CD4-positive, alpha-beta T cell treated with Interleukin-1 beta for 1 hour (primary cell): ENCODE results near the gene TPBGL.
A peak's percentile ranks its signal among the peaks of the same experiment; 100 is the strongest.

Source experiments
- DNase-seq, 2 donors: peaks; one replicate each; pipeline ENCODE4 v3.0.0-alpha.2; 2020 to 2022

The TPBGL gene

DNA sequence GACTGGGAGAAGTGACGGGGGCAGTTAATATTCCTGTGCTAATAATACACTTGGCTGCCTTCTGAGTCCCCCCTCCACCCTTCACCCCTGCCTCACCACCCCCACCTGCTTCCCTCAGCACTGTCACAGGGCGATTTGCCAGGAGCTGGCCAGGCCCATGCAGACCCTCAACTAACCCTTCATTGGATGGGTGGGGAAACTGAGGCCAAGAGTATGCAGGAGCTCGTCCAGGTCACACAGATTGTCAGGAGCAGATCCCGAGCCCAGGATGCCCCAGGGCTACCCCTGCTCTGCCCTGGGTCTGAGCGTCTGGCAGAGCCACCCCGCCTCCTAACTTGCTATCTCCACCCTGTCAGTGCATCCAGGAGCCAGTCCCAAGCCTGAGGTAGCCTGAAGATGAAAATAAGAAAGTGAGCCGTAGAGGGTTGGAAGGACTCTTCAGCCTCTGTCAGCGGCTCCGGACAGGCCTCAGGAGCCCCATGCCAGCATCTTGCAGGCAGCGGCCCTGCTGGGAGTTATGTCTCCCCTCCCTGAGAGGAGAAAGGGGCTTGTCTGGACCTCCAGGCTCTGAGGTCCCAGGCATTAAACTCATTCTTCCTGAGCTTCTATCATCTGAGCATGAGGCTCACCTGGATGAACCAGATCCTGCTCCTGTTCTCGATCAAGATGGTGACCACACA is 6.2 kb downstream of the TPBGL start:
- DNase-seq: no peak

- no peak for DNase-seq
Observed at GRCh38 chr11:75248924-75249256, 8.3 kb downstream of the TPBGL start.

- DNase-seq: no peak
Observed at GRCh38 chr11:75249704-75250103, 9.1 kb downstream of the TPBGL start.

DNA sequence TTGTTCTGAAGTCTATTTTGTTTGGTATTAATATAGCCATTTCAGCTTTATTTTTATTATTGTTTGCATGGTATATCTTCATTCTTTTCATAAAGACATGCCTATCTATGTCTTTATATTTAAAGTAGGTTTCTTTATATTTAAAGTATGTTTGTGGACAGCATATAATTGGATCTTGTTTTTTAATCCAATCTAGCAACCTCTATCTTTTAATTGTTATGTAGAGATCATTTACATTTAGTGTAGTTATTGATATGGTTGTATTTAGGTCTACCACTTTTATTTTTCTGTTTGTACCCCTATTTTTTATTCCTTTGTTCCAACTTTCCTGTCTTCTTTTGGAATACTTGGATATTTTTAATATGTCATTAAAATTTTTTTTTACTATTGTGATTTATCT is 13.8 kb downstream of the TPBGL start:
- no peak for DNase-seq

GRCh38 chr11:75260396-75261170 is 20.0 kb downstream of the TPBGL start:
- DNase-seq: no peak

- DNase-seq: no peak
Observed at GRCh38 chr11:75261902-75262361, 21.4 kb downstream of the TPBGL start.

- no peak for DNase-seq
Observed at GRCh38 chr11:75262436-75262835, 21.9 kb downstream of the TPBGL start.

DNA sequence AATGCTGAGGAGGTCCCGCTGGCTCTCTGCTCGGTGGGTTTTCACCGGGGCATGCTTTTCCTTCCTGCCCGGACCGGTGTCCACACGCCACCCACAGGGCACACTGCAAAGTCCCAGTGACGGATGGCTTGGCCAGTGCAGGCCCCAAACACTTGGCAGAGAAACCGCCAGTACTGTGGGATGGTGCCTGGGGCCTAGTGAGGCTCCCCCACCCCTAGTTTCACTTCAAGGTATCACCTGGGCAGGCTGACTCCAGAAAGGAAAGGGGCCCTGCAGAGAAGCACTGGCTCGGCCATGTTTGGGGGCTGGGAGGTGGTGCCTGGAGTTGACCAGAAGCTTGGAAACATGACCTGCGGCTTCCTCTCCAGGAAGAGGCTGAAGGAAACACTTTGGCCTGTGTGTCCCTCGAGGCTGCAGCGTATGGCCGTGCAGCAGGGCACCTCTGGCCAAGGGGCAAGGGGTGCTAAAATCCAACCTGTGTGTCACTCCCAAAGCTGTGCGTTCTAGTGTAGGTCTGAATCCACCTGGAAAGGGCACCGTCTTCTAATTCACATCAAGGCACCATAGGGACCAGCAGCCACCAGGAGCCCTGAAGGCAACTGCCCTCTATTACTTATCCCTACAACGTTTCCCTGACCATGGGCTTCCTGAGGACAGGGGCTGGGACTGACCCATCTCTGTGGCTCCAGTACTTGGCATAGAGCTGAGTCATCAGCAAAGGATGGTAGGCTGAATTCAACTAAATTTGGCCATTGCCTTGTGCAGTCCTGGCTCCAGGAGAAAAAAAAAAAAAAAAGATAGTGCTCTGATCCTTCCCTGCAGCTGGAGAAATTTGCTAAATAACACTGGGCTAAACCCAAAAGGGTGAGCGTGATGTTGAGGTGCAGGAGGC is 22.6 kb downstream of the TPBGL start:
- DNase-seq: no peak

DNA sequence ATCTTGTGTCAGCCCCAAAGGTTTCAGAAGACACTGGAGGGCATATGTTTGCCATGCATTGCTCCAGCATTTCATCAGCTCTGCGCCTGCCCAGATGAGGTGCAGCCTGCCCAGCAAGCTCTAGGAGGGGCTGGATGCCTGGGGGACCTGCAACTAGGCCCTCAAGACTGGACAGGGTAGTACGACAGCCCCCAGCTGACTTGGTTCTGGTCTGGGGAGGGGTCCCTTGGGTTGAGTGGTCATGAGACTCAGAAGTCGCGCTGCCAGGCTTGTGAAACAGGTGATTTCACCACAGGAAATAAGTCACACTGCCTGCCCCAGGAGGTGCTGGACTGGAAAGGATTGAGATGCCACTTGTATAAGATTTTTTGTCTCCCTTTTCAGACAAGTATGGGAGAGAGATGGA is 23.4 kb downstream of the TPBGL start:
- DNase-seq: peak in 1 of 2 donors; percentile 36

GRCh38 chr11:75264356-75264755 is 23.8 kb downstream of the TPBGL start:
- DNase-seq: no peak

DNA sequence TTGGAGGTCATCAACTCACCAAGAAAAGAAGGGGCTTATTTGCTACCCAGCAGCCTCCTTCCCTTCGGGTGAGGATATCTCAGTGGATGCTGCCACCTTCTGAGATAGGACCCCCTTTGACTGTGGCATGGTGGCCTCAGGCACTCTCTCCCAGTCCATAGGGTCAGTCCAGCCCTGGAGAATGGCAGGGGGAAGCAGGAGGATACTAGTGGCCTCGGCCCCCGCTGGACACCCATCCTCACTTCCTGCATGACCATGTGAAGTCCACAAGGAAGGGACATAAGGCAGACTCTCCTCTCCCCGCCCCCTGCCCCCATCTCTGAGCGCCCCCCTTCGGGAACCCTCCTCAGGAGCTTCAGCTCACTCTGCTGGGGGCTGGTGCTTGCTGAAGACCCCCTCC is 24.4 kb downstream of the TPBGL start:
- no peak for DNase-seq

GRCh38 chr11:75265851-75266531 is 25.4 kb downstream of the TPBGL start:
- no peak for DNase-seq

DNA sequence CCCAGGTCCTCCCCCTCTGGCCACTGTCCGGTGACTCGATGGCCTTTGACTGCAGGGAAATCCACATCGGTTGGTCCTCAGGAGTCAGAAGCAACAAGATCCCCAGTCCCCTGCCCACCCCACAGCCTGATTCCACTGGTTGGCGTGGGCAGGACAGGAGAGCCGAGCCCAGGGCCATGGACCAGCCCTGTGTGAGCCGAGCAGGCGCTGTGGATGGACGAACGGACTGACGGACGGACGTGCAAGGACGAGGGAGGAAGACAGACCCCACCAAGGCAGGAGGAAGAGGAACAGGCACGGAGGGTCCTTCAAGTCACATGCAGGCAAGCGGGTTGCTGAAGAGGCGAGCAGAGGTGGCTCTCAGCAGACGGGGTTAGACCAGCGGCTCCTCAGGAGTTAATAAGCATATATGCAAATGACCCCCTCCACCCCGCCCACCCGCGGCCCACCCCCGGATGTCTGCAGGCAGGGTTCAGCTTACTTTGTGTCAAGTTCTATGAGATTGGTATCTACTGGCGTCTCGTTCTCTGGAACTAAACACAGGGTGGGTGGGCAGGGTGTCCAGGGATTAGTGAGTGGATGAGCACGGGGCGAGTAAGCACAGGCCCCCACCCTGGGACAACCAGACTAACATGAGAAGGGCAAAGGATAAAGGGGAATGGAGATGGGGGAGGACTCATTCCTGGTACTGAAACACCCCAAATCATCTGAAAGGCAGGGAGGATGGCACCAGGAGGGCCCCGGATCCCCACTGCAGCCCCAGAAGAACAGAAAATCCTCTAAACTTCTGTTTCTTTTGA is 26.8 kb downstream of the TPBGL start:
- DNase-seq: no peak

GRCh38 chr11:75268626-75269366 is 28.2 kb downstream of the TPBGL start:
- no peak for DNase-seq

- no peak for DNase-seq
Observed at GRCh38 chr11:75269367-75269660, 28.7 kb downstream of the TPBGL start.

DNA sequence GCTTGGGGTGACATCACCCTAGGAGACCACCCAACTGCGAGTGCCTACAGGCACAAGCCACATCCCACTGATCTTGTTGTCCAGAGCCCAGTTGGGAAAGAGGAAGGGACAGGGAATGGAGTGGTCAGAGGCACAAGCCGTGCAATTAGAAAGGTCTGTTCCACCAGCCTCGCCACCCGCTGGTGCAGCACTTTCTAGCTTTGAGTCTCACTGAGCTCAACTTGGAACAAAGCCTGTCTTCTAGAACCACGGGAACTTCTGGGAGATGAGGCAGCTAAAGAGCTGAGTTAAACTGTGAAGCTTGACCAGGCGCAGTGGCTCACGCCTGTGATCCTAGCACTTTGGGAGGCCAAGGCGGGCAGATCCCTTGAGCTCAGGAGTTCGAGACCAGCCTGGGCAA is 29.3 kb downstream of the TPBGL start:
- no peak for DNase-seq

GRCh38 chr11:75270896-75271418 is 30.4 kb downstream of the TPBGL start:
- peak in 1 of 2 donors; percentile 44 for DNase-seq

GRCh38 chr11:75271730-75272129 is 31.2 kb downstream of the TPBGL start:
- no peak for DNase-seq

DNA sequence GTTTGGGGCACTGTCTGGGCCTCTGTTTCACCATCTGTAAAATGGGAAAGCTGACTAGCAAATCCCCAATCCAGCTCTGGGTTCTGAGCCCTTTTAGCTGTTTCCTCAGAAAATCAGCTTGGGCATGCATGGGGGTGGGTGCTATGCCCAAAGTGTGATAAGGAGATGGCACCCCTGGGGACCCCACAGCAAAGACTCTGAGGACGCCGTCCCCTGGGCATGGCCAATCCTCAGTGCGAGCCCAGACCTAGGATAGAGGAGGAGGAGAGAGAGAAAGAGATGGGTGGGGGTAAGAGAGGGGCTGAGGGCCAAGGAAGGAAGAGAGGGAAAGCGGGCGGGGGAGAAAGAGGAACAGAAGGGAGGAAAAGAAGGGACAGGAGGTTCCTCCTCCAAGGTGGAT is 31.8 kb downstream of the TPBGL start:
- DNase-seq: no peak

DNA sequence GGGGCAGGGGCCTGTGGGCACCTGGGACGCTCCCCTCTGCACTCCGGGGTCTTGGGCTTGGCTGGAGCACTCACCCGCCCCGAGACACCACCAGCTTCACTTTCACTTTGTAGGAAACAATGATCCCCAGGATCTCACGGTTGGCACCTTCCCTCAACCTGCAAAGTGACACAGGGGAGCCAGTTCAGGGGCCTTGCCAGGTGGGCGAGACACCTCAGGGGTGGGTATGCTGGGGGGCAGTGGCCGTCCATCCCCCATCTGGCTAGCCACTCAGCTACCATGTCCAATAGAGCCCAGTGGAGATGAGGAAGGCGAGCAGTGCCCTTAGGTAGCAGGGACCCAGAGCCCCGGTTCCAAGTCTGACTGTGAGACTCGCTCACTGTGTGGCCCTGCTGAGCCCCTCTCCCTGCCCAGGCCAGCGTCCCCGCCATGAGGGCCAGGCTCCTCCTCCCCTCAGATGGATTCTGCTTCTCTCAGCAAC is 32.3 kb downstream of the TPBGL start:
- no peak for DNase-seq
